Activated CD4-positive, alpha-beta memory T cell treated with anti-CD3 and anti-CD28 coated beads for 36 hours (primary cell): Measurements from ENCODE around the gene FER1L5. TPM values are rescaled to one million over a fixed set of nuclear protein-coding genes. Genes with fewer than 3 reads are reported as not detected.

Experiments used
- CTCF ChIA-PET: fragments of 350-600 bp; sonication (Branson Sonifier 250); formaldehyde crosslinking; loops from one replicate; lab custom pipeline; 2021; ENCODE audit warnings: antibody characterized with exemption, inconsistent platforms; lab: Charles Lee
- POLR2A ChIA-PET: fragments of 350-600 bp; sonication (Branson Sonifier 250); formaldehyde crosslinking; loops from one replicate; lab custom pipeline; 2021; ENCODE audit warnings: antibody characterized with exemption; lab: Charles Lee
- DNase-seq: peaks from one replicate; pipeline ENCODE4 v3.0.0-alpha.2; 2020
- H3K27ac Mint-ChIP-seq: one replicate; pipeline ENCODE4 v1.8.0; 2021; ENCODE audit warnings: mixed read lengths
- H3K27me3 Mint-ChIP-seq: one replicate; pipeline ENCODE4 v1.8.0; 2021; ENCODE audit warnings: mixed read lengths
- H3K36me3 Mint-ChIP-seq: one replicate; pipeline ENCODE4 v1.8.0; 2021; ENCODE audit warnings: mixed read lengths
- H3K4me1 Mint-ChIP-seq: one replicate; pipeline ENCODE4 v1.8.0; 2021; ENCODE audit warnings: low read depth, mixed read lengths
- H3K4me3 Mint-ChIP-seq: one replicate; pipeline ENCODE4 v1.8.0; 2021; ENCODE audit warnings: mild to moderate bottlenecking, mixed read lengths
- H3K9me3 Mint-ChIP-seq: one replicate; pipeline ENCODE4 v1.8.0; 2021; ENCODE audit warnings: mixed read lengths
- intact Hi-C: fragments of 100-400 bp; cut with micrococcal nuclease; formaldehyde crosslinking; loops from one replicate; pipeline ENCODE4 v1.15.1; 2023
- total RNA-seq, 2 experiments: library from RNA; stranded (reverse); gene quantifications; one replicate each; pipeline ENCODE4 v1.2.3, GENCODE V29; 2021

FER1L5 gene
- total RNA-seq, 2 experiments from 2014 or later: not detected

- Mint-ChIP-seq H3K9me3 (no peaks in the 10 kb centered on the region), H3K4me1 (no peaks in the 10 kb centered on the region), H3K27me3 (peaks cover 3% of the 10 kb centered on the region), H3K36me3 (no peaks in the 10 kb centered on the region), H3K27ac (no peak overlapping the region), H3K4me3 (no peak overlapping the region)
- intact Hi-C loops: no loop called here
- ChIA-PET CTCF (no interaction called here), POLR2A (no interaction called here)
- no peak for DNase-seq
Measured at GRCh38 chr2:96684883-96685576, 42.5 kb downstream of the FER1L5 start.

GRCh38 chr2:96685577-96686459, 43.3 kb downstream of the FER1L5 start:
- ChIA-PET CTCF (interaction anchor here (1.3 kb wide), 1 partner anchor 172 kb away, joined by 3 read pairs; the partner anchor contains the start of gene ANKRD39), POLR2A (no interaction called here)
- H3K9me3 Mint-ChIP-seq: no peaks in the 10 kb centered on the region
- no peak overlapping the region for H3K27ac Mint-ChIP-seq
- H3K4me1 Mint-ChIP-seq: no peaks in the 10 kb centered on the region
- intact Hi-C loops: no loop called here
- H3K36me3 Mint-ChIP-seq: no peaks in the 10 kb centered on the region
- DNase-seq: no peak
- no peak overlapping the region for H3K4me3 Mint-ChIP-seq
- H3K27me3 Mint-ChIP-seq: peaks cover 3% of the 10 kb centered on the region

- Mint-ChIP-seq H3K4me1 (no peaks in the 10 kb centered on the region), H3K27me3 (peaks cover 3% of the 10 kb centered on the region), H3K9me3 (no peaks in the 10 kb centered on the region), H3K27ac (no peak overlapping the region), H3K4me3 (no peak overlapping the region), H3K36me3 (no peaks in the 10 kb centered on the region)
- ChIA-PET POLR2A (no interaction called here), CTCF (interaction anchor here (1.3 kb wide), 1 partner anchor 170 kb away, joined by 3 read pairs; the partner anchor contains the start of gene ANKRD39)
- intact Hi-C loops: no loop called here
- no peak for DNase-seq
Measured at GRCh38 chr2:96687266-96687665, 44.7 kb downstream of the FER1L5 start.

- Mint-ChIP-seq H3K36me3 (no peaks in the 10 kb centered on the region), H3K9me3 (no peaks in the 10 kb centered on the region), H3K27ac (no peak overlapping the region), H3K4me1 (no peaks in the 10 kb centered on the region), H3K27me3 (peaks cover 3% of the 10 kb centered on the region), H3K4me3 (no peak overlapping the region)
- no peak for DNase-seq
- ChIA-PET CTCF (interaction anchor here (1.2 kb wide), 1 partner anchor 10 kb away, joined by 3 read pairs; no protein-coding TSS in a partner anchor), POLR2A (no interaction called here)
- intact Hi-C loops: no loop called here
Measured at GRCh38 chr2:96687711-96688640, 45.4 kb downstream of the FER1L5 start.

GRCh38 chr2:96688649-96689430, 46.3 kb downstream of the FER1L5 start:
- H3K4me1 Mint-ChIP-seq: no peaks in the 10 kb centered on the region
- CTCF ChIA-PET: interaction anchor here (1.2 kb wide), 1 partner anchor 9 kb away, joined by 3 read pairs; no protein-coding TSS in a partner anchor
- no peak for DNase-seq
- intact Hi-C loops: no loop called here
- H3K9me3 Mint-ChIP-seq: no peaks in the 10 kb centered on the region
- no peaks in the 10 kb centered on the region for H3K36me3 Mint-ChIP-seq
- H3K27ac Mint-ChIP-seq: no peak overlapping the region
- POLR2A ChIA-PET: no interaction called here
- H3K4me3 Mint-ChIP-seq: no peak overlapping the region
- no peaks in the 10 kb centered on the region for H3K27me3 Mint-ChIP-seq

- H3K27me3 Mint-ChIP-seq: no peaks in the 10 kb centered on the region
- POLR2A ChIA-PET: no interaction called here
- H3K36me3 Mint-ChIP-seq: no peaks in the 10 kb centered on the region
- no peaks in the 10 kb centered on the region for H3K4me1 Mint-ChIP-seq
- H3K9me3 Mint-ChIP-seq: no peaks in the 10 kb centered on the region
- CTCF ChIA-PET: interaction anchor here (1.2 kb wide), 1 partner anchor 8 kb away, joined by 3 read pairs; no protein-coding TSS in a partner anchor
- DNase-seq: no peak
- H3K27ac Mint-ChIP-seq: no peak overlapping the region
- intact Hi-C loops: no loop called here
- no peak overlapping the region for H3K4me3 Mint-ChIP-seq
Measured at GRCh38 chr2:96689431-96689991, 46.9 kb downstream of the FER1L5 start.

GRCh38 chr2:96690306-96691021, 47.9 kb downstream of the FER1L5 start:
- CTCF ChIA-PET: no interaction called here
- H3K9me3 Mint-ChIP-seq: no peaks in the 10 kb centered on the region

GRCh38 chr2:96691022-96691612, 48.6 kb downstream of the FER1L5 start:
- H3K4me3 Mint-ChIP-seq: no peak overlapping the region
- no peaks in the 10 kb centered on the region for H3K27me3 Mint-ChIP-seq
- H3K27ac Mint-ChIP-seq: no peak overlapping the region
- ChIA-PET POLR2A (no interaction called here), CTCF (no interaction called here)
- no peaks in the 10 kb centered on the region for H3K4me1 Mint-ChIP-seq
- no peaks in the 10 kb centered on the region for H3K36me3 Mint-ChIP-seq
- no peaks in the 10 kb centered on the region for H3K9me3 Mint-ChIP-seq
- no peak for DNase-seq
- intact Hi-C loops: no loop called here

More at GRCh38 chr2:96690306-96691021, 47.9 kb downstream of the FER1L5 start:
- intact Hi-C loops: no loop called here
- Mint-ChIP-seq H3K4me3 (no peak overlapping the region), H3K4me1 (no peaks in the 10 kb centered on the region), H3K27ac (no peak overlapping the region), H3K27me3 (no peaks in the 10 kb centered on the region), H3K36me3 (no peaks in the 10 kb centered on the region)
- POLR2A ChIA-PET: no interaction called here
- DNase-seq: no peak

- CTCF ChIA-PET: no interaction called here
- Mint-ChIP-seq H3K4me1 (no peaks in the 10 kb centered on the region), H3K9me3 (no peaks in the 10 kb centered on the region), H3K36me3 (no peaks in the 10 kb centered on the region), H3K27ac (no peak overlapping the region), H3K27me3 (no peaks in the 10 kb centered on the region), H3K4me3 (no peak overlapping the region)
- no peak for DNase-seq
- intact Hi-C loops: no loop called here
- POLR2A ChIA-PET: no interaction called here
Measured at GRCh38 chr2:96692094-96692971, 49.8 kb downstream of the FER1L5 start.
